Gastroesophageal sphincter (tissue), 3 donors: ENCODE measurements around the gene KRT78.

ENCODE experiments used
- CTCF ChIP-seq, 4 experiments: fragments of 200-600 bp in 2 of 4; fragments of 450-650 bp in 2 of 4; sonication (generic) in 1 of 4; IDR thresholded peaks; one replicate each; pipeline ENCODE4 v1.5.1; 2017 to 2019; ENCODE audit warnings: antibody characterized with exemption in 4 of 4, mild to moderate bottlenecking in 2 of 4, moderate library complexity in 2 of 4
- EP300 ChIP-seq: sonication (generic); formaldehyde crosslinking; IDR thresholded peaks from one replicate; pipeline ENCODE4 v1.6.1; 2017; ENCODE audit warnings: antibody characterized with exemption, mild to moderate bottlenecking
- POLR2A ChIP-seq, 2 donors: fragments of 450-650 bp; IDR thresholded peaks; one replicate each; pipeline ENCODE4 v1.6.1; 2017; ENCODE audit warnings: antibody characterized with exemption in 2 of 2, mild to moderate bottlenecking in 2 of 2, moderate library complexity in 1 of 2
- POLR2AphosphoS5 ChIP-seq: sonication (generic); formaldehyde crosslinking; IDR thresholded peaks from one replicate; pipeline ENCODE4 v1.6.1; 2017; ENCODE audit warnings: antibody characterized with exemption

- TF ChIP-seq CTCF (IDR thresholded peaks at IDR 0.05) (peak; percentile 56 to 87 (median 82)), POLR2A (IDR thresholded peaks at IDR 0.05) (no peak), EP300 (no peak), POLR2AphosphoS5 (no peak)
Observed at GRCh38 chr12:52879394-52880351, 30.9 kb upstream of the KRT78 start.
